HG03342 (cell line): ENCODE results near the gene KRTAP9-7.
"Not testable (repeated sequence)": the region's sequence is repeated elsewhere in the genome, so short reads cannot be mapped to it uniquely, and the experiment has no call there.

Experiments
- ATAC-seq: cut with Tn5 transposase; IDR thresholded peaks from one replicate; pipeline ENCODE4 v1.9.1; 2021; ENCODE audit warnings: mild to moderate bottlenecking, moderate library complexity; ENCODE audit not compliant: unreplicated experiment

KRTAP9-7 gene

GRCh38 chr17:41275648-41276190 is at the start of gene KRTAP9-7:
Gene KRTAP9-7, plus strand, starts transcription at chr17:41275698. Its CDS starts 0 bp downstream, at chr17:41275698.
- ATAC-seq = not testable (repeated sequence)

- no peak for ATAC-seq
Measured at GRCh38 chr17:41226051-41226450, 49.4 kb upstream of the KRTAP9-7 start.

GRCh38 chr17:41226598-41227095 is 48.9 kb upstream of the KRTAP9-7 start, which contains the start of gene KRTAP9-2:
Gene KRTAP9-2, plus strand, starts transcription at chr17:41226648. Its CDS starts 7 bp downstream, at chr17:41226655.
- not testable (repeated sequence) for ATAC-seq

GRCh38 chr17:41230094-41230493 is 45.4 kb upstream of the KRTAP9-7 start:
- no peak for ATAC-seq

GRCh38 chr17:41231731-41232130 is 43.8 kb upstream of the KRTAP9-7 start:
- ATAC-seq = no peak

- ATAC-seq = not testable (repeated sequence)
Measured at GRCh38 chr17:41232399-41233105, 42.9 kb upstream of the KRTAP9-7 start, which contains the start of gene KRTAP9-3. Gene KRTAP9-3, plus strand, starts transcription at chr17:41232449. Its CDS starts 53 bp downstream, at chr17:41232502.

GRCh38 chr17:41237116-41237515 is 38.4 kb upstream of the KRTAP9-7 start:
- not testable (repeated sequence) for ATAC-seq

- ATAC-seq = not testable (repeated sequence)
Measured at GRCh38 chr17:41237949-41238437, 37.5 kb upstream of the KRTAP9-7 start, which contains the start of gene KRTAP9-8. Gene KRTAP9-8, plus strand, starts transcription at chr17:41237999. Its CDS starts 53 bp downstream, at chr17:41238052.

- ATAC-seq = not testable (repeated sequence)
Measured at GRCh38 chr17:41246995-41247787, 28.3 kb upstream of the KRTAP9-7 start.

- not testable (repeated sequence) for ATAC-seq
Measured at GRCh38 chr17:41249637-41250240, 25.8 kb upstream of the KRTAP9-7 start, which contains the start of gene KRTAP9-4. Gene KRTAP9-4, plus strand, starts transcription at chr17:41249687. Its CDS starts 34 bp downstream, at chr17:41249721.

- ATAC-seq = no peak
Measured at GRCh38 chr17:41251261-41251660, 24.2 kb upstream of the KRTAP9-7 start.

- no peak for ATAC-seq
Measured at GRCh38 chr17:41254861-41255260, 20.6 kb upstream of the KRTAP9-7 start.

- not testable (repeated sequence) for ATAC-seq
Measured at GRCh38 chr17:41255381-41256290, 19.9 kb upstream of the KRTAP9-7 start, which contains the start of gene KRTAP9-9. Gene KRTAP9-9, plus strand, starts transcription at chr17:41255384.

GRCh38 chr17:41256291-41256685 is 19.2 kb upstream of the KRTAP9-7 start:
- ATAC-seq = no peak

GRCh38 chr17:41258406-41258805 is 17.1 kb upstream of the KRTAP9-7 start:
- no peak for ATAC-seq

GRCh38 chr17:41263212-41263611 is 12.3 kb upstream of the KRTAP9-7 start:
- ATAC-seq = no peak

- no peak for ATAC-seq
Measured at GRCh38 chr17:41264599-41264998, 10.9 kb upstream of the KRTAP9-7 start.

GRCh38 chr17:41265078-41265477 is 10.4 kb upstream of the KRTAP9-7 start, which contains the start of gene KRTAP9-6:
Gene KRTAP9-6, plus strand, starts transcription at chr17:41265378. Its CDS starts 0 bp downstream, at chr17:41265378.
- no peak for ATAC-seq

- no peak for ATAC-seq
Measured at GRCh38 chr17:41267711-41268110, 7.8 kb upstream of the KRTAP9-7 start.
